GM20000 (cell line): ENCODE data around the gene MPHOSPH10.
"Not testable (repeated sequence)": the region's sequence is repeated elsewhere in the genome, so short reads cannot be mapped to it uniquely, and the experiment has no call there.

Experiments used
- DNase-seq: peaks from one replicate; pipeline ENCODE4 v3.0.0; 2012; ENCODE audit warnings: low spot score
- TF ChIP-seq, protein P1 (sequence below): IDR thresholded peaks from 2 replicates; pipeline ENCODE4 v1.5.1; 2012; ENCODE audit warnings: mild to moderate bottlenecking, control low read depth; ENCODE audit errors: extremely low read depth, missing control alignments

The MPHOSPH10 gene

DNA sequence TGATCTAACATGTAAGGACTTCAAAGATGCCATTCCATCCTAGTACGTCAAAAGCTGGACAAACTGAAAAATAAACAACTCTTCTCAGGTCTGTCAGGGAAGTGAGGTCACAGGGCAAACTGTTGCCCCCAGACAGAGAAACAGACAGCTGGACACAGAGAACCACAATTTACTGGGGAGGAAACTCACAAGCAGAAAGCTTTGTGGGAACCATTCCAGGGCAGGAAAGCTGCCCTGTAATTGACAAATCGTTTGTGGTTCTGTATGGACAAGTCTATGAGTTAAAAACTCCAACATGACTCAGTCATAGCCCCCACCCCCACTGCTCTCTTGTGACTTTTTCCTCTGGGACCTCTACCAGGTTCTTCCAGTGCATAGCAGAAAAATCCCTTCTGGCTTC lies 28.8 kb upstream of the MPHOSPH10 start:
- no peak for DNase-seq
- TF ChIP-seq, protein P1, sequence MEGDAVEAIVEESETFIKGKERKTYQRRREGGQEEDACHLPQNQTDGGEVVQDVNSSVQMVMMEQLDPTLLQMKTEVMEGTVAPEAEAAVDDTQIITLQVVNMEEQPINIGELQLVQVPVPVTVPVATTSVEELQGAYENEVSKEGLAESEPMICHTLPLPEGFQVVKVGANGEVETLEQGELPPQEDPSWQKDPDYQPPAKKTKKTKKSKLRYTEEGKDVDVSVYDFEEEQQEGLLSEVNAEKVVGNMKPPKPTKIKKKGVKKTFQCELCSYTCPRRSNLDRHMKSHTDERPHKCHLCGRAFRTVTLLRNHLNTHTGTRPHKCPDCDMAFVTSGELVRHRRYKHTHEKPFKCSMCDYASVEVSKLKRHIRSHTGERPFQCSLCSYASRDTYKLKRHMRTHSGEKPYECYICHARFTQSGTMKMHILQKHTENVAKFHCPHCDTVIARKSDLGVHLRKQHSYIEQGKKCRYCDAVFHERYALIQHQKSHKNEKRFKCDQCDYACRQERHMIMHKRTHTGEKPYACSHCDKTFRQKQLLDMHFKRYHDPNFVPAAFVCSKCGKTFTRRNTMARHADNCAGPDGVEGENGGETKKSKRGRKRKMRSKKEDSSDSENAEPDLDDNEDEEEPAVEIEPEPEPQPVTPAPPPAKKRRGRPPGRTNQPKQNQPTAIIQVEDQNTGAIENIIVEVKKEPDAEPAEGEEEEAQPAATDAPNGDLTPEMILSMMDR = no peak

DNA sequence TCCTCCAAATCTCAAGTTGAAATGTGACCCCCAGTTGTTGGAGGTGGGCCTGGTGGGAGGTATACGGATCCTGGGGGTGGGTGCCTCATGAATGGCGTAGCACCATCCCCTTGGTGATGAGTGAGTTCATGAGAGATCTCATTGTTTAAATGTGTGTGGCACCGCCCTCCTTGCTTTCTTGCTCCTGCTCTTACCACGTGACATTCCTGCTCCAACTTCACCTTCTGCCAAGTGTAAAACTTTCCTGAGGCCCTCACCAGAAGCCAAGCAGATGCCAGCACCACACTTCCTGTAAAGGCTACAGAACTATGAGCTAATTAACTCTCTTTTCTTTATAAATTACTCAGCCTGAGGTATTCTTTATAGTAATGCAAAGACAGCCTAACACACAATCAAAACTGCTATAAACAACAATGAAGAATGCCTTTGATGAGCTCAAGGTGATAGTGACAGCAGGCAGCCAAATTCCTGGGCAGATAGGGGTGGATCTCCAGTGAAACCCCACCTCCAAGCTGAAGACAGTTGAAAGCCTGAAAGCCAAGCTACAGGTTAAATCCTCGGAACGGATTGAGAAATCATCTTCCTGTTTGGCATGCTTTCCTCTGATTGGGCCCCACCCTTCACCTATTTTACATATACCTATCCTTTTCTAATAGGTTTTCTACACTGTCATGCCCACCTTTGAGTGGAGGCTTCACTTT lies 27.3 kb upstream of the MPHOSPH10 start:
- DNase-seq = no peak
- TF ChIP-seq, protein P1 = no peak

DNA sequence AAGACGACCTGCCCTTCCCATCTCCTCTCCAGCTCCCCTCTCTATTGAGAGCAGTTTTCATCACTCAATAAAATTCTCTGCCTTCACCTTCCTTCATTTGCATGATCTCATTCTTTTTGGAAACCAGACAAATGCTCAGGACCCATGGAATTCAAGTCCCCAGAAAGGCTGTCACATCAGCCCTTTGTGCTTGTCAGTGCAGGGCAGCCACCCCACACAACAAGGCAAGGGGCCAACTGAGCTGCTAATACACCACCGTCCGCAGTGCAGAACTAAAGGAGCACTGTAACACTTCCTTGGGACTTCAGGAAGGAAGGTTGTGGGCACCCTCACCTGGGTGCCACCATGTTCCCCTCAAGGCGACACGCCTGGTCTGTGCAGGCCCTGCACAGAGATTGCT lies 26.6 kb upstream of the MPHOSPH10 start:
- DNase-seq = no peak
- TF ChIP-seq, protein P1 = no peak

DNA sequence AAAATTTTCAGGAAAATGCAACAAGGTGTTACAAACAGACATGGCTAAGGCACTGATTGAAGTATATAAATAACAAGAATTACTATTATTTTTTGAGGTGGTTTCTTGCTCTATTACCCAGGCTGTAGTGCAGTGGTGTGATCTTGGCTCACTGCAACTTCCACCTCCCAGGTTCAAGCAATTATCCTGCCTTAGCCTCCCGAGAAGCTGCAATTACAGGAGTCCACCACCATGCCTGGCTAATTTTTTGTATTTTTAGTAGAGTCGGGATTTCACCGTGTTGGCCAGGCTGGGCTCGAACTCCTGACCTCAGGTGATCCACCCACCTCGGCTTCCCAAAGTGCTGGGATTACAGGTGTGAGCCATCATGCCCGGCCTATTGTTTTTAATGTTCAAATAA lies 24.0 kb upstream of the MPHOSPH10 start:
- DNase-seq = not testable (repeated sequence)

DNA sequence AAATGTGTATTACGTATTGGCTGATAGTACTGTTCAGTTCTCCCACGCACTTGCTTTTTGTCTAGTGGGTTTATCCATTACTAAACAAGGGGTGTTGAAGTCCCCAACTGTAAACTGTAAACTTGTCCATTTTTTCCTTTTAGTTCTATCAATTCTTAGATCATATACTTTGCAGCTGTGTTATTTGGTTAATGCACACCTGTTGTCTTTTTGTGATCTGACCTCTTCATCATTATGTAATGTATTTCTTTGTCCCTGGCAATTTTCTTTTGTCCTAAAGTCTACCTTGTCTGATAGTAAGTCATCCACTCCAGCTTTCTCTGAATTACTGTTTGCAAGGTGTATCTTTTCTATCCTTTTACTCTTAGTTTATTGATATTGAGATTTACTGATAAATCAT lies 22.3 kb upstream of the MPHOSPH10 start:
- no peak for DNase-seq
- TF ChIP-seq, protein P1 = no peak

DNA sequence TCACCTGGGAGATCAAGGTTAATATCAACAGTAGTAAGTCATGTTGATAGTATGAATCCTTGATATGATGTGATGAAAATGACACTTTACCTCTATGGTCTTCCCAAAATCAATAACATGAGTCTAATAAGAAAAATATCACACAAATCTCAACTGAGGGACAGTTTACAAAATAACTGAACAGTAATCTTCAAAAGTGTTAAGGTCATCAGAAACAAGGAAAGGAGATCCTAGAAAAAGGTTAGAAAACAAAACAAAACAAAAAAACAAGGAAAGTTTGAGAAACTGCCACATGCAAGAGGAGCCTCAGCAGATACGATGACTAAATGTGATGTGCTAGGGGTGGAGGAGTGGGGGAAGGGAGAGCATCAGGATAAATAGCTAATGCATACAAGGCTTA lies 16.6 kb upstream of the MPHOSPH10 start:
- no peak for DNase-seq
- TF ChIP-seq, protein P1 = no peak

DNA sequence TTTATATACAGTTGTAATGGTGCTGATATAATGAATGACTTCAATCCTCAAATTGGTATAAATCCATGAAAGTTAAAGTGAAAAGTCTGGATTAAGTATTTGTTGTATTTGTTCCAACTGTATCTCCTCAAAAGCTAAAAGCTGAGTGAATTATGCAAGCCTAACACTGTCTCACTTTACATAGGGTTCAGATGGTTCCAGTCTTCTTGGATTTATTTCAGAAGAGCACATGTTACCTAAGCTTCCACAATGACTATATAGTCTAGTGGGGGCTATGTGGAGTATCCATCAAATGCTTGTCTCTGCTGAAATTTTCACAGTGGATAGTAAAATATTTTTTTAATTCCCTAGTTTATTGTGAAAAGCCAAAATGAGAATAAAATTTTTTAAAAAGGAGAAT lies 13.4 kb upstream of the MPHOSPH10 start:
- no peak for DNase-seq
- TF ChIP-seq, protein P1 = no peak

DNA sequence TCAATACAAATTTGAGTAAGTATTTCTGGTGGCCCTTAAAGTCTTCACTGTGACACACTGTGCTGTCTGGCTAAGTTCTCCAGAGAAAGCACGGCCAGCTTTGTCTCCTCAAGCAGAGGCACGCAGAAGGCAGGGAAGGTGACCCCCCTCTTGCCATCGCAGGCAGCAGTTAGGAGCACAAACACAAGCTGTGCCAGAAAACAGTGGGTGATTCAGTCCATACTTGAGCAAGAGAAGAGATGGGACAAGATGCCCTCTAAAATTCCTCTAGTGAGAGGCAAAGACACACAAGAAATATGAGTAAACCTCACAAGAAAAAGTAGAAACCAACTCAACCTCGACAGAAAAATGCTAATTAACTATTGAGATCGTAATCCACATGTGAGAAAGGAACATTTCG lies 10.2 kb upstream of the MPHOSPH10 start:
- no peak for DNase-seq

More for the DNA sequence above, 10.2 kb upstream of the MPHOSPH10 start:
- TF ChIP-seq, protein P1 = no peak
